Measurements from ENCODE around the gene IPO13. TPM values are rescaled to one million over a fixed set of nuclear protein-coding genes. Genes with fewer than 3 reads are reported as not detected.

Gene IPO13
- total RNA-seq, 1 donor from 2014 or later, result 28.7 TPM

- no peak overlapping the region for H3K4me3 ChIP-seq (ENCODE audit: low read depth, low read length)
- DNase-seq (ENCODE audit: low read depth), result no peak
- TF ChIP-seq CTCF (conservative IDR thresholded peaks at IDR 0.05; ENCODE audit: low read depth, low read length), result no peak
Observed at GRCh38 chr1:43998000-43998378, 51.2 kb downstream of the IPO13 start.

- H3K4me3 ChIP-seq (ENCODE audit: low read depth, low read length), result no peak overlapping the region
- DNase-seq (ENCODE audit: low read depth), result no peak
- TF ChIP-seq CTCF (conservative IDR thresholded peaks at IDR 0.05; ENCODE audit: low read depth, low read length), result no peak
Observed at GRCh38 chr1:43999455-43999854, 52.7 kb downstream of the IPO13 start.

GRCh38 chr1:44000122-44000665 lies 53.4 kb downstream of the IPO13 start:
- TF ChIP-seq CTCF (conservative IDR thresholded peaks at IDR 0.05; ENCODE audit: low read depth, low read length), result no peak
- H3K4me3 ChIP-seq (ENCODE audit: low read depth, low read length), result no peak overlapping the region
- DNase-seq (ENCODE audit: low read depth), result no peak

GRCh38 chr1:44002165-44002564 lies 55.4 kb downstream of the IPO13 start:
- DNase-seq (ENCODE audit: low read depth), result no peak
- no peak for TF ChIP-seq CTCF (conservative IDR thresholded peaks at IDR 0.05; ENCODE audit: low read depth, low read length)
- H3K4me3 ChIP-seq (ENCODE audit: low read depth, low read length), result no peak overlapping the region

GRCh38 chr1:44002606-44003157 lies 55.9 kb downstream of the IPO13 start:
- no peak for DNase-seq (ENCODE audit: low read depth)
- no peak overlapping the region for H3K4me3 ChIP-seq (ENCODE audit: low read depth, low read length)
- TF ChIP-seq CTCF (conservative IDR thresholded peaks at IDR 0.05; ENCODE audit: low read depth, low read length), result no peak

GRCh38 chr1:44008259-44008658 lies 61.5 kb downstream of the IPO13 start:
- H3K4me3 ChIP-seq (ENCODE audit: low read depth, low read length), result no peak overlapping the region

More at GRCh38 chr1:44008259-44008658, 61.5 kb downstream of the IPO13 start:
- no peak for TF ChIP-seq CTCF (conservative IDR thresholded peaks at IDR 0.05; ENCODE audit: low read depth, low read length)
- DNase-seq (ENCODE audit: low read depth), result no peak
